Umbilical cord (tissue), 2 donors: ENCODE measurements around the gene CLIC5. TPM values are rescaled to one million over a fixed set of nuclear protein-coding genes. Genes with fewer than 3 reads are reported as not detected.

Experiments used
- DNase-seq: peaks from one replicate; pipeline ENCODE4 v3.0.0-alpha.2; 2015; ENCODE audit warnings: low spot score
- total RNA-seq: library from RNA; depleted of rRNA; stranded (reverse); fragments of >200 nt; gene quantifications from one replicate; pipeline ENCODE4 v1.2.3, GENCODE V29; 2014; ENCODE audit warnings: low replicate concordance; ENCODE audit not compliant: insufficient read depth

CLIC5 gene
- total RNA-seq, 1 donor from 2014 or later: 3.6 TPM

DNA sequence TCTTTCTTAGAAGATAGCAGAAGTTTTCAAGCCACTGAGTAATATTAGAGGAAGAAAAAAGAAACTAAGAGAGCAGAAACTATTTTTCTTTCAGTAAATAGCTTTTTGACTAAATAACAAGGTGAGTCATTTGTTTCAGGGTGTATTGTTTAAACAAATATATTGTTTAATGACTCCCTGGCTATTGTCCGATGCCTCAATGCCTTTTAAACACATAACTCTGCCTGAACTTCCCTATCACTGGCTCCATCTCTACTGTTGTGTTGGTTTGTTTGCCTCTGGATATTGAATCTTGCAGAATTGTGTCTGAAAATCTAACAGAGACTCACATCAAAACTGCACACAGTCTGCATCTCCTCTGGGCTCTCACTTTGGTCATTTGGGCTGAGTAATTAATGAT lies 19.6 kb upstream of the CLIC5 start:
- no peak for DNase-seq

DNA sequence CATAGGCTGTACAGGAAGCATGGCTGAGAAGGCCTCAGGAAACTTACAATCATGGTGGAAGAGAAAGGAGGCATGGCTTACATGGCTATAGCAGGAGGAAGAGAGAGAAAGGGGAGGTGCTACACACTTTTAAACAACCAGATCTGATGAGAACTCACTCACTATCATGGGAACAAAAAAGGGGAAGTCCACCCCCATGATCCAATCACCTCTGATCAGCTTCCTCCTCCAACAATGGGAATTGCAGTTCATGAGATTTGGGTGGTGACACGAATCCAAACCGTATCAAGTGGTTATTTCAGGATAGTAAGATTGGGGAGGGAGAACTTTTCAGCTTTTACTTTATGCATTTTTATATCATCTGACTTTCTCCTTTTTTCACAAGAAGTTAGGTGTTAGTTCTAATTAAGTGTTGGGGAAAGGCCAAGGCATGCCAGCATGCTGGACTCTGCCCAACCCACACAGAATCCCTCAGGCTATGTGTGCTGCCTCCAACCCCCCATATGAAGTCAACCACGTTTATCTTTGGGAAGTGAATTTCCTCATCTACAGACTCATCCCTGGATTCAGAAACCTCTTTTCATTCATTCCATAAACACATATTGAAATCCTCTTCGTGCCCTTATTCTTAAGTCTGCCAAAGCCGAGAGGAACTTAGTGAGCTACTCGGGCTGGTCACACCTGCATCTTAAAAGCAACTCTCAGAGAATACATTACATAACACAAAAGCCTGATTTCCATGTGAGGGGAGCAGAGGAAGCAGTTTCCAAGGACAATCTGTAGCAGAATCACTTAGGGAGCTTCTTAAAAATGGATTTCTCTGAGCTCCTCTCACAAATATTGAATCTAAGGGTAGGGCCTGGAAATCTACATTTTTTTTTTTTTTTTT lies 16.7 kb upstream of the CLIC5 start:
- DNase-seq: no peak

DNA sequence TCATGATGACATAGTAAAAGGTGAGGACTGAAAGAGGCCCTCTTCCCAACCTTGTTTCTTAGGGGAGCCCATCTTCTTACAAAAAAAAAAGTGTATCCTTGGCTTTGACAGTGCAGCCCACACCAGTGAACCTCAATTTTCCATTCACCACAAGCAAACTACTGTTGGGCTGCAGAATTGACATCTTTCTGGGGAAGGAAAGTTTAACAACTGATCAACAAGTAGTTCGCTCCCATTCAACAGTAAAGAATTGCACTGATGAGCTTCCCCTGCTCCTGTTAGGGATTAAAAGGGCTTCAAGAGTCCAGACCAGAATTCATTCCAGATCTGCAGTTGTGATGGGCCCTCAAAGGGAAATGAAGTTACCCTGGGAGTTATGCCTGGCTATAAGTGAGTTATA lies 13.9 kb upstream of the CLIC5 start:
- DNase-seq: no peak

DNA sequence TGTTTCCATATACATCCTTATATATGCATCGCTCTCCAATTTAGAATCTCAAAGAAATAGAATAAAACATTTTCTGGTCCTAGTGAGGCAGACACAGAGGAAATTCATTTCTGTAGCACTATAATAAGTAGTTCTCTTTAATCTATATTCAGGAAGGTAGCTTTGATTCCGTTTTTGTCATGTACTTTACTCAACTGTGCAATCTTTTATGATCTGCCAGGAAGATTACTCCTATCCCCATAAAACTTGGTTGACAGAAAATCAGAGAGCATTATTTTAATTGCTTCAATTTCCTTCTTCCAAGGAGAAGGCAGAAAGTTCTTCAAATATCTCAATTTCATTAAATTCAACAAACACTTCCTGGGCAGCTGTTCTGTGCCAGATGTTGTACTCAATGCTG lies 10.6 kb upstream of the CLIC5 start:
- no peak for DNase-seq

DNA sequence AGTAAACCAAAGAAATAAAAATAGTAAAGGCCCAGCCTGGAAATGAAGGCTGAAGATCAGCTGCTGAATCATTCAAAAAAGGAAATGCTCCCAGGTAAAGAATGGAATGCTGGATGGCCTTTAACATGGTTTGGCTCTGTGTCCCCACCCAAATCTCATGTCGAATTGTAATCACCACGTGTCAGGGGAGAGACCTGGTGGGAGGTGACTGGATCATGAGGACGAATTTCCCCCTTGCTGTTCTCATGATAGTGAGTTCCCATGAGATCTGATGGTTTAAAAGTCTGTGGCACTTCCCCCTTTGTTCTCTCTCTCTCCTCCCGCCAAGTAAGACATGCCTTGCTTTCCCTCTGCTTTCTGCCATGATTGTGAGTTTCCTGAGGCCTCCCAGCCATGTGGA lies 9.9 kb upstream of the CLIC5 start:
- no peak for DNase-seq

DNA sequence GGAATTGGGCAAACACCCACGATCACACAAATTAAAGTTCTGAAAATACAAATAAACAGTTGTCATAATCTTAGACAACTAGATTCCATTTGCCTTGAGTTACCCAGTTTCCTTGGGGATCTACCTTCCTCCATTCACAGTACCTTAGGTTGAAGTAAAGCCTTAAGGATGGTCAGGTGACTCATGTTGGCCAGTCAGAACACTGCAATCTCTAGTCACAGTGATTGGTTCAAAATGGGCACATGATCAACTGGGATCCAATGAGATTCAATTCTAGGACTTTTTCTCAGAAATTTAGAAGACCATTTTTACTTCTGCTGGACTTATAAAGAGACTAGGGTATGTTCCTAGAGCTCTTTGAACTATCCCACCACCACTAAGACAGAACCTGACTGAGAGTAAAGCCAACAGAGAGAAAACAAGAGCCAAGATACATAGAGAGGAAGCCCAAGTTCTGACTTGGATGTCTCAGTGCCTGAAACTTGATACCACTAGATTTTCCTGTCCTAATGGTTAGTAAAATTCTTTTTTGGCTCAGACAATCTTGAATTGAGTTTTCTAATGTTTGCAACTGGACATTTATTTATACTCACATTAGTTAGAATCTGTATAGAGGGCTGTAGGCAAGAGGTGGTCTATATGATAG lies 8.6 kb upstream of the CLIC5 start:
- no peak for DNase-seq

DNA sequence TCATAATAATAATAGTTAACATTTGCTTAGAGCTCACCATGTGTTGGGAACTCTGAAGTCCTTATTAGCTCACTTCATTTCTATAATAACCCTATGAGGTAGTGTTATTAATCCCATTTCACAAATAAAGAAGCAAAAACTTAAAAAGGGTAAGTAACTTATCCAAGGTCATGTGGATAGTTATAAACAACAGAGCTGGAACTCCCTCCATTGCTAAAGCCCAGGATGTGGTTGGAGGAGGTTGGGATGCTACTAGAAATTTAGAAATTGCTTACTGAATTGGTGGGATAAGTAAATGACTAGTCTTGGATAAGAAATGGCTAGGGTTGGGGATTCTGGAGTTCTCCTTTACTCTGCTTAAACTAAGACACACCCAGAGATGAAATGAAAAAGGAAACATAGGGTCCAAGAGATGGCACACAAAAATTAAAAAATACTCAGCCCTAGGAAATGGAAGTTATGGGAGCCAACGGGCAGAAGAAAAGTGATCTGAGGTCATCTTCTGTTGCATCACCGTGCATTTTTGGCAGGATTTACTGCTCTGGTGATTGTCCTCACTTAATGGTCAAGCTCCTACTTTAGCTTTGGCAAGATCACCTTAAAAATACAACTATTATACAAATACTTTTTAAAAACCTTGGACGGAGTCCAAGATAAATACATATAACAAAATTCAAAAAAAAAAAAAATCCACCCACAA lies 7.7 kb upstream of the CLIC5 start:
- no peak for DNase-seq

DNA sequence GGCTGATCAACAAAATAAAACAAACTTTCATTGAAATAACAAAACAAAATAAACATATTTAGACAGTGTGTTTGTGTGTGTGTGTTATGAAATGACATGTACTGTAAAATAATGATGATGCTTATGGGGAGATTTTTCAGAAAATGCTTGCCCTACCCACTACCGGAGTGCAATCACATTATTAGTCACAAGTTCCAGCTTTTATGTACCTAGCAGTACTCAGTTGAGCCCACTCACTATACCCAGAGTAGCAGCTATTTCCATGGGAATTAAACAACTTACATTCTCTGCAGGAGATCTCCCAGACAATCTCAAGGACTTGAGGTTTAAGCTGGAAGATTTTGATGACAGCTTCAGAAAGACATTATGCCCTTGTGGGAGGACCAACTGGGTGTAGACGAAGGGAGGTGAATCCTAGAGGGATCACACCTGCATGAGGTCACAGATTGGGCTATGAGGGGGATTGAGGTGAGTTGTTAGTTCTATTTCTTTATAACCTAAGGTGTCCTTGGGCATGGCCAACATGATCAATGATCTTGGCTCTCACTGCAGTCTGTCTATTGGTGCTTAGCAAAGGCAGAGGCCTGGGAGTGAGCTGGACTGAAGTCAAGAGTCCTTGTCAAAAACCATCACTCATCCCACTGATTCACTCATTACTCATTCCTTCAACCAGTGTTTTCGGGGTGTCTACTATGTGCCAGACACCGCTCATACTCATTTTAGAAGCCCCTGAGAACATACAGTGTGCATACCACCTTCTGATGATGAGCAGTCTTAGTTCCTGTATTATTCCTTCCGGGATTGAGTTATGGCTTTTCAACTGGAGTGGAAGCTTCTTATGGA lies 6.7 kb upstream of the CLIC5 start:
- no peak for DNase-seq

DNA sequence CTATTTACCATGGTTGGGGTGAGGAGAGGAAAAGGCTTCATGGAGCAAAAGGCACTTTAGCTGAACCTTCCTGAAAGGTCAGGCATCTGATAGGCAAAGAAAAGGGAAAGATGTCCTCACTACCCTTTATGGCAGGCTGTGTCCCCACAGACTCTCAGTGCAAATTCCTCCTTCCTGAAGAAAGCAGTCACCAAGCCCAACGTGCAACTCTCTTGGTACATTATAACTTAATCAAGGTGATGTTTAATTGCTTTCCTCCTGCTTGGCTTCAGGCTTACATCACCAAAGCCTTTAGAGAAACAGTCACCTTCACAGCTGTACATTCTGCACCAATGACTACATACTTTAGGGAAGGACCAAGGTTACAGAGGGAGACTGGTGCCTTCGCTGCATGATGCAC lies 2.1 kb upstream of the CLIC5 start:
- DNase-seq: no peak

DNA sequence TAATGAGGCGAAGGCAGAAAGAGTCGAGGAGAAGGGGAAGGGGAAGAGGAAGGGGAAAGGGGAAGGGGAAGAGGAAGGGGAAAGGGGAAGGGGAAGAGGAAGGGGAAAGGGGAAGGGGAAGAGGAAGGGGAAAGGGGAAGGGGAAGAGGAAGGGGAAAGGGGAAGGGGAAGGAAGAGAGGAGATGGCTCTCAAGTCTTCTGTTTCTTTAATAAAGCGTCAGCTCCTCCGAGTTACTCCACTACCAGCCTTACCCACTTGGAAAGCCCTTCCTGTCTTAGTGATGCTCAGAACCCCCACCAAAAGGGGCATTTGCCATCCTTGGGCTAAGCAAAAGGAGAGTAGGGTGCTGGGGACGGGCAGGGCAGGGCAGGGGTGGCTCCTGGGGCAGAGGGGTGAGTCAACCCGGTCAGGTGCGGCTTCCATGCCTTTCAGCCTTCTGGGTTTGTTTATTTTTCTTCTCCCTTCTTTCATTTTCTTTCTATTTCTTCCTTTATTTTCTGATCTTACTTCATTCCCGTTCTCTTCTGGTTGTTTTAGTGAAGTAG lies 476 bp upstream of the CLIC5 start:
- DNase-seq: no peak

DNA sequence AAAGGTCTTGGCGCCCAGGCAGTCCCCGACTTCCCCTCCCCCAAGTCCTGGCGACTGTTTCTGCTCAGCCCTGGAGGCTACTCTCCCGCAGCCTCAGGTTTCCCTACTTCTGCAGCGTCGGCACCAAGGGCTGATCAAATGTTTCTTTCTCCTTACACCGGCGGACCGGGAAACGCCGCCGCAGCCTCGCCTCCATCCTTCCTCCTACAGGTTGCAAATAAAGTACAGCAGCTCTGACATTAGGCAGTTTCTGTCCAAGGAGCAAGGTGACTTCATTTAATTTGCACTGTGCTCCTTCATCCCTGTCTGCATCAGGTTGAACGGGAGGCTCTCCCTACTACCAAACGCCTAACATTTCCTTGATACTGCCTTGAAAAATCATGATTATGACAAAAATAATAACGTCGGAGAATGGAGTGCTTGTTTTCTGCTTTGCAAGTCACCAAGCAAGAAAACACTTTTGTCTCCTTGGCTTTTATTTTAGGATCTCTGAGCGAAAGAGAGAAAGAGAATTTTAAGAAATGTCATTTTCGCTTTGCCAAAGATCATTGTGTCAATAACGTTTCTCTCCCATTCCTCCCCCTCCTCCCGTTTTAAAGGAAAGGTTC lies 1.0 kb downstream of the CLIC5 start:
- no peak for DNase-seq

DNA sequence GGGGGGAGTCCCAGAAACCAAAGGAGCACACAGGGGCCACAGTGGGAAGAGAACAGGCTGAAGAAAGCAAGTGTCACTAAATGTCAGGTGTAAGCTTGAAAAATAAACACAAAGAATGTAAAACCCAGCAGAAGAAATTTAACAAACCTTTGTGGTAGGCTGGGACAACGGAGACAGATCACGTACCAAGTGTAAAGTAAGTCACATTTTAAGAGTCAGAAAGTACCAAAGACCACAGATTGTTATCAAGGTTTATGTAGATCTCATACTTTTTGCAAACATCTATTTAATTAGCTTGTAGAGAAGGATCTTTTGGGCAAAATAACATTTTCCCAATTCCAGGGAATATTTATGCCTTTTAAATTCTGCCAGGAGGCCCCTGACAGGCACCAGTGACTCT lies 1.6 kb downstream of the CLIC5 start:
- no peak for DNase-seq

DNA sequence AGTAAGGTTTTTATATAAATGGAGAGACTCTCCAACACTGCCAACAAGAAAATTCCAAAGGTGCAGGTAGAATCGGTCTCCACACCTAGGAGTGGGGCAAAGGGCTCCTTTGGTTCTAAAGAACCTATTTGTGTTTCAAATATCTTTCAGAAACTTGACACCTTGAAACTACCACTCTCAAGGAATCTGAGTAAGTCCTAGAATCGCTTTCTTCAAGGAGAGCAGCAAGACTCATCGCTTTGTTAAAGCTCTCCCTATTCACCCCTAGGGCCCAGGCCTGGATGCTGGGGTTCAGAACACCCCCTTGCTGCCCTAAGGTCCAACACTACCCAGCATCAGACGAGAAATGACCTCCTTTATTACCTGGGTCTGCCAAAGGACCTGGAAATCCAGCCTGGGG lies 2.0 kb downstream of the CLIC5 start:
- no peak for DNase-seq

DNA sequence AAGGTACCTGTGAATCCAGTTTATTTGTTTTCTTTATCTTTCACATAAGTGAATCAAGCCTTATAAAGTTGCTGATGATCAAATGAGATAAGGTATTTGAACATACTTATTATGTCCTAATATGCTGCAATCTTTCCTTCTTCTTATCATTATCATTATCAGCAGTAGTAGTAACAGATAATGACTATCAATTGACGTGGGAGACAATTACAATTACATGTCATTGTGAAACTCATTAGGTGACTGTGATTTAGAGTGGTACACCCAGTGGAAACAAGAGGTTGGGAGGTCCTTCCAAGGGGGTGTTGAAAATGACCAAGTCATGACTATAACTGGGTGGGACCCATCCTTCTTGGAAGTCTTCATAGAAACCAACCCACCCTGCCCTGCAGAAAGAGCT lies 2.8 kb downstream of the CLIC5 start:
- DNase-seq: no peak

DNA sequence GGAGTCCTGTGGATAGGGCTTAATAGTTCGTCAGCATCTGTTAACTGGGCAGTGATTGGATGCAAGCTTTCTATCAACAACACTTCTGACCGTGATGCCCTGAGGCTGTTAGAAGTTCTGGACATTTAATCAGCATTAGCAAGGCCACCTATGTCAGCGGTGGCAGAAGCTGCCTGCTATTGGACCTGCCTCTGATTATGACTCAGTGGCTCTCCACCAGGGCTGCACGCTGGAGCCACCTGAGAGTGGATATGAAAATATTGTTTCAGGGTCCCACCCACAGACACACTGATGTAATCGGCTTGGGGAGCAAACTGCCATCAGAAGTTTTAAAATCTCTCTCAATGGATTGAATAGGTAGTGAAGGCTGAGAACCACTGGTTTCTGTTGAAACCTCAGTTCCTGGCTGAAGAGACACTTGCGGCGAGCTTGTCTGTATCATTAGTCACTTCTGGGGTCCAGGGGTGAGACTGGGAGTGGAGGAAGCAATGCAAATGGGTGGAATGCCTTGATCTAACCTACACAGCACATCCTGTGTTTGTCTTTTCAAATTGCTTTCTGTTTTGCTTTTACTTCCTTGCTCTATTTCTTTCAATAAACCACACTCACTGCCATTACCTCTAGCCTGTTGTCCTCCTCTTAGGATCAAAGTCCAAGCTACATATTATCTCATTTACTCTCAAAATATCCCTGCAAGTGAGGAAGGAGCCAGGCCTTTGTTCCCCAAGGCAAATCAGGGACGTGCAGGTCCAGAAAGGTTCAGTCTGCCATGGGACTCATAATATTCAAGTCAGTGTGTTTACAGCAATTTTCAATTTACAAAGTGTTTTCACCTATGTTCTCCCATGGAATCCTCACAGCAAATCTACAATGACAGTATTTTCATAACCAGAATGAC lies 4.2 kb downstream of the CLIC5 start:
- no peak for DNase-seq

DNA sequence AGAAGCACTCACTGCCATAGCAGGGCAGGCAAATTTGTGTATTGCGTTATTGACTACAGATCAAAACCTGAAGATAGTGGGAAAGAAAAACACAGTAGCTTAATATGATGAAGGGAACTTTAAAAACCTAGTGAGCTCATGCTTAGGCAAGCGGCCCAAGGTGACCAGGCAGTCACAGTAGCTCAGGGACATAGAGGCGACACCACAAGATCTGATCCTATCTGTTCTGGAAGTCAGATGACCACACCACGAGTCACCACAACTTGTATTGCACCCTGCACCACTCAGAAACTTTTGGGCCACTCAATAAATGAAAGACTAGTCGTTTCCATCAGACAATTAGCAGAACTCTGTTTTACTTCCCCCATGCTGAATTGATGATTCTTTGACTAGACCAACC lies 4.9 kb downstream of the CLIC5 start:
- no peak for DNase-seq

DNA sequence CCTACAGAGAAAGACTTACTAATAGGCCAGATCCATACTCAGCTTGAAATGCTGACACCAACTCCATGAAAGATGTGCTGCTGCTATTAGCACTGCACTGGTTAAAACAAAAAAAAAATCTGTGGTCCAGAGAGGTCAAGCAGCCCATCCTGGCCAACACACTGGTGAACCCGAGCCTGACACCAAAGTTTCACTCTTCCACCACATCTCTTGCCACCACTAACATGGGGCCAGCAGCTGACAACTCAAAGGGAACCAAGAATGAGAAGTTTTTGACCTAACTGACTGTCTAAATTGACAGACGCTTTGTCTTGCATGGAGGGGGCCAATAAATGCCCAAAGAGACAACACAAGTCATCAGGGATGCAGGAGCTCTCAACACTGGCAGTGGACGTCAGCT lies 5.4 kb downstream of the CLIC5 start:
- no peak for DNase-seq

DNA sequence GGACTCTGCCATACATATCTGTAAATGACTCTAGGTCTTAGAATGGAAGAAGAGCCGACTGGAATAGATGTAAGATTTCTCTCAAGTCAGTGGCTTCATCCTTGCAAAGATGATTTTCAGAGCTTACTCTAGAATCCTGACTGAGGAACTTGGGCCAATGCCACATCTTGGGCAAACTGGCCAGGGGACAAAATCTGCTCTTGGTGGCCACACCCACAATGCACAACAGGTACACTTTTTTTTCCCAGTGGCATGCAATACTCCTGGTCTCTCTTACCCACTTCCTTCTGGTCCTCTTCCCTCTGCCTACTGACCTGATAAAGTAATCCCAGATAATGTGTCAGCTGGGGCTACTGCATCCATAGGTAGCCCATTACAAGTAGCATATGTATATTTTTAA lies 13.4 kb downstream of the CLIC5 start:
- DNase-seq: no peak

DNA sequence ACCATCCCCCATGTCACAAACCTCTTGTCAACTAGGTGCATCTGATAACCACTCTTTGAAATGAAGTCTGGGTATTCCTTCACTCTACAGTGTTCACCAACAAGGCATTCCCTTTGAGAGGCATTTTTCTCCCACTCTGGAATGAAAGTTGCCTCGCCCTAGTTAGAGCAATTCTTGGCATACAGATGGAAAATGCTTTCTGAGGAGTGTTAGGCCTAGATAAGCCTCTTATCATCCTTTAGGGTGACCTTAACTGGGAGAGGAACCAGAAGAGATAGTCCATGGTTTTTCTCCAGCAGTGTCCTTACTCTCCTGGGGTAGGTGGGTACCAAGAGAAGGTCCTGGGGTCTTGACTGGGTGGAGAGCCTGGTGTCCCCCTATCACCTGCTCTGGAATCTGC lies 14.8 kb downstream of the CLIC5 start:
- DNase-seq: no peak

DNA sequence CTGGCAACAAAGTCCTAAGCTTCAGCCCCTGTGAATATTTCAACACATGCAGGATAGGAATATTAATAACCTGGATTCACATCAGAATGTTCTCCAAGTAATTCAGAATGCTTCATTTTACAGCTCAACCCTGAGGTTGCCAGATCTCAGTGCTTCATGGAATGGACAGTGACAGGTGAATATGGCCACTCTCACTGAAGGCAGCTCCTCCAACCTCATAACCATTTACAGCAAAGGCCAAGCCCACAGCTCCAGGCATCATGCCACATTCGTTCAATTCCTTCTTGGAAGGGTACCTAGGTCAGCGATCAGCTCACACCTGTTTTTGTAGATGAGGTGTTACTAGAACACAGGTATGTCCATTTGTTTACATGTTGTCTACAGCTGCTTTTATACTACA lies 17.1 kb downstream of the CLIC5 start:
- DNase-seq: no peak
